ENCODE data around the gene CRYGS.

DNA sequence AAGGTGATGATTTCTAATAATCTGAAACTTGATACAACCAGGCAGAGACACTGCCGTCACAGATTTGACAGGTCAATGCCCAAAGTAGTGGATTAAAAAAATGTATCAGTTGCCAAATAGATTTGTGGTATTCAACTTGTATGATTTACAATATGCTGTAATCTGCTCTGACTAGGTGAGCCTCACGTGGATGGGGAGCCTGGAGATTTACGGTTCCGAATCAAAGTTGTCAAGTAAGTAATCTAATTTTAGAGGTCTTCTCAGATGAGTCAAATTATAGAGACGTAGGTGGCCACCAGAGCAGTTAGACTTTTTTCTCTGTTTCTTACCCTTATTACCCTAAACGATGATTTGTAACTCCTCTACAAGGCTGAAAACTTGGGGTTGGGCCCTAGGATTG is 38.4 kb upstream of the CRYGS start:
- TF ChIP-seq POLR2AphosphoS5 (IDR thresholded peaks at IDR 0.05; ENCODE audit: low read depth, low read length) (no peak), POLR2A (IDR thresholded peaks at IDR 0.05; ENCODE audit: low read depth, low read length) (no peak), SPI1 (IDR thresholded peaks at IDR 0.05; ENCODE audit: low read depth, low read length) (no peak)

Data from GM12891 (cell line).